GM18907 (cell line): ENCODE data around the gene FBL.
A peak's percentile ranks its signal among the peaks of the same experiment; 100 is the strongest.
"Not testable (repeated sequence)": the region's sequence is repeated elsewhere in the genome, so short reads cannot be mapped to it uniquely, and the experiment has no call there.

Experiments used
- ATAC-seq: cut with Tn5 transposase; IDR thresholded peaks from one replicate; pipeline ENCODE4 v1.9.1; 2021; ENCODE audit warnings: mild to moderate bottlenecking, moderate library complexity; ENCODE audit not compliant: unreplicated experiment

The FBL gene

DNA sequence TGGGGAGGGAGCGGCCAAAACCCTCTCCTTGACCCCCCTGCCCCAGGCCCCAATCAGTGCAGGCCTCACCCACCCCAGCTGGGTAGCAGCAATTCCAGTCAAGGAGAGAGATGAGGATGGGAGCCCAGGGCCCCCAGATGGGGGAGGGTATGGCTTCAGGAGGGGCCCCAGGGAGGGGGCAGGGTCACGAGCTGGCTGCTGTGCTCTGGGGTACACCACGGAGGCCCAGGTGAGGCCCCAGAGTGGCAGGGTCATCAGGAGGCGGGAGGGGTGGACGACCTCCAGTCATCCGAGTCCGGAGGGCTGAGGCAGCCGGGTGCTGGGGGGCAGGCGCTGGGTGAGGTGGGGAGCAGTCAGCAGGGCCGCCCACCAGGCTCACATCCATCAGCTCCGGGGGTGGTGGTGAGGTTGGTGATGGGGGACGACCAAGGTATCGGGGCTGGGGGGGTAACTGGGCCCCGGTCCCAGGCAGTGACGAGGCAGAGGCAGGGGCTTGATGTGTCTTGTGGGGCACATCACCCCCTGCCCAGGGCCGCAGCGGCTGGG, 20.6 kb downstream of the FBL start:
- no peak for ATAC-seq

DNA sequence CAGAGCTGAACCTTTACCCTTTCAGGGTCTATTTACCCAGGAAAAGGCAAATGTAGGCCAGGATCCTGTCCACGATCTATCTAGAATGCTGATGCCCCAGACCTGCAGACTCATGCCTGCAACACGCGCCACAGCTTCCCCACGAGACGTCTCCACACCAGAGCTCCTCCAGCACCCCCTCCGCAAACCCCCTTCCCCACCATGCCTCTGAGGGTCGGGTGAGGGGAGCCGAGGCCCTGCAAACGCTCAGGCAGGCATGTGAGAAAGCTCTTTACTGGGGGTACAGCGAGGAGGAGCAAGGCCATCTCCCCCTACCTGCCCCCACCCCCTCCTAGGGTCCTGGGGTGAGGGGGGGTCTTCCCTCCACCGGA, 21.1 kb downstream of the FBL start:
- ATAC-seq: no peak

DNA sequence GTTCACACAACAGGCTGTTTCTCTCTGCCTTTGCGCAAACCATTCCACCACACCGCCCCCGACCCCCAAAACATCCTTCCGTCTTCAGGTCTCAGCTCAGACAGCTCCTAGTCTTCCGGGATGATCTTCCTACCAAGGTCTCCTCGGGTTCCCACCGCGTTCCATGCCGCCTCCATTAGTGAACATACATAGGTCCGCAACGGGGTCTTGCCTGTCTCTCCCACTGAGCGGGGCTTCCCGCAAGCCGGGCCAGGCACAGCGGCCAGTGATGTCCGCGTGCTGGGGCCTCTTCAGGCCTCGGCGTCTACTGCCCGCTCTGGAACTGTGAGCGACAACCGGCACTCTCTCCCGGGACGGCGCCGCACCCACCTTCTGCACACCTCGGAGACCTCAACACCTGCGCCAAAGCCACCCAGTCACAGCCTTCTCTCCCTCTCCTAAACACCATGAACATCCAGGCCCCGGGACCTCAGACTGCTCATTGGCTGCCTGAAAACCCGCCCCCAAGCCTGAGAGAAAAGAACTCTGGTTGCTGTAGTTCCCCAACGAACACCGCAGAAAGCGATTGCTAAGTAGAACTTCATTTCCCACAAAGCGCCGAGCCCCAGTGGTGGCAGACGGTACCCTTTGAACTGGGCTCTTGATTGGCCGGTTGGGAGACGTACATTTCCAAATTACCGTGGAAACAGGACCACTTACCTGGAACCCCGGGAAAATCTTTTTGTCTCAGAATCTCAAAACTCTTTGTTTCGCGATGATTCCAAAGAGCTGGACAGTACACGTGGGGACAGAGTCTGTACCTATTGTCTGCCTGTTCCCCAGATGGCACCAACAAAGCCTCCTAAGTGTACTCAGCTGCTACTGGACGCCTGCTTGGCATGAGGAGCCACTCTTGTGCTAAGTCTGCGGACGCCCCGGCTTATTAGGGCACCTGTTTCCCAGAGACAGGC, 21.8 kb downstream of the FBL start:
- peak; percentile 83 for ATAC-seq

DNA sequence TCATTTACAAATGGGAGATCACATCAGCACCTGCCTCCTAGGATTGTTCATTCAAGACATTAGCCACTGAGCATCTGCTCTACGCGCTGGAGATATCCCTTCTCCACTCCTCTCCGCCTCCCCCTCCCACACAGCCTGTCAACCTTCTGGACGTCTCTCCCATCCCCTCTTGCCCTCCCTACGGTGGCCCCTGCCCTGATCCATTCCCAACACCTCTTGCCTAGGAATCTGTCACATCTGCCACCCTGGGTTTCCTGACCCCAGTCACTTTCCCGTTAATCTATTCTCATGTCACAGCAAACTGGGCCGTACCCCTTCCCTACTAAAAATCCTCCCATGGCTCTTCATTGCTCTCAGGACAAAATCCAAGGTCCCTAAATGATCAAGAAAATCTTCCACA, 22.5 kb downstream of the FBL start:
- no peak for ATAC-seq

DNA sequence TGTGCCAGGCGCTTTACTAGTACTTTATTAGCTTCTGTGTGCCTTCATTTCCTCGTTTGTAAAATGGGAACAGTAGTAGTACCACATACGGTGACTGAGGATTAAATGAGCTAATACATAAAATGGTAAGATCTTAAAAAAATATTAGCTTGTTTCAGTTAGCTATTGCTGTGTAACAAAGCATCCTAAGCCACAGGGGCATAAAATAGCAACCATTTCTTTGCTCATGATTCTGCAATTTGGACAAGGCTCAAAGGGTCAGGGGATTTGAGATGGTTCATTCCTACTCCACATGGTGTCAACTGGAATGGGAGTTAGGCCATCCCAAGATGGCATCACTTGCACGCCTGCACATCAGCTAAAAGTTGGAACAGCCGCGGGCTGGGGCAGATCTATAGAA, 25.5 kb downstream of the FBL start:
- ATAC-seq: no peak

DNA sequence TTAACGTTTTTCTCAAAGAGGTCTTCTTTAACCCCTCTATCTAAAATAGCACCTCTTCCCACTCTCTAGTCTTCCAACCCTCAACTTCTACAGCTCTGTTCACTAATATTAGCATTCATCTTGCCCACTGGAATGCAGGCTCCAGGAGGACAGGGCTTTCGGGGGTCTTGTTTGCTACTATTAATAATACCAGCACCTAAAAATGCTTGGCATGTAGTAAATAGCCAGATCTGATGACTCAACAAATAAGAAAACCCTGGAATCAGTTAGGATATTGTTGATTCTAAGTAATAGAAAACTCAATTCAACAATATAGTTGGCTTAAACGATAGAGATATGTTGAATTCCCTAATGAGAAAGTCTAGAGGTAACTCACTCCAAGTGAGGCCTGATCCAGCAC, 26.4 kb downstream of the FBL start:
- ATAC-seq: no peak

DNA sequence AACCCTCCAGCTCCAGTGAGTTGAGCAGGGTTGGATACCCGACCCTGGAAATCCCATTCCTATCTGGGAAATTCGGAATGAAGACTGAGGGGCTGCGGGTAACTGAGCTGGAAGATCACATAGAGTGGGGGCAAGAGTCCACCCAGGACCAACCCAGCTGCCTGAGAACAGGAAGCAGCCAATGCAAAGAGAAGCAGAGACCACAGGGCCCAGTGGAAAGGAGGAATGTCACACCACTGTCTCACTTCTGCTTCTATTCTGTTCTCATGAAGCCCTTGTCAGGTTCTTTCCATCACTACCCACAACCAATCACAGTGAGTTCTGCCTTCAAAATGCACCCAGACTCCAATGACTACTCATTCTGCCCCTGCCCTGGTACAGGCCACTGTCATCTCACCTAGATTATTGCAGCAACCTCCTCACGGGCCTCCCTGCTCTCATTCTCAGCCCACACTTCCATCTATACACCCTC, 27.5 kb downstream of the FBL start:
- ATAC-seq: peak; percentile 63

DNA sequence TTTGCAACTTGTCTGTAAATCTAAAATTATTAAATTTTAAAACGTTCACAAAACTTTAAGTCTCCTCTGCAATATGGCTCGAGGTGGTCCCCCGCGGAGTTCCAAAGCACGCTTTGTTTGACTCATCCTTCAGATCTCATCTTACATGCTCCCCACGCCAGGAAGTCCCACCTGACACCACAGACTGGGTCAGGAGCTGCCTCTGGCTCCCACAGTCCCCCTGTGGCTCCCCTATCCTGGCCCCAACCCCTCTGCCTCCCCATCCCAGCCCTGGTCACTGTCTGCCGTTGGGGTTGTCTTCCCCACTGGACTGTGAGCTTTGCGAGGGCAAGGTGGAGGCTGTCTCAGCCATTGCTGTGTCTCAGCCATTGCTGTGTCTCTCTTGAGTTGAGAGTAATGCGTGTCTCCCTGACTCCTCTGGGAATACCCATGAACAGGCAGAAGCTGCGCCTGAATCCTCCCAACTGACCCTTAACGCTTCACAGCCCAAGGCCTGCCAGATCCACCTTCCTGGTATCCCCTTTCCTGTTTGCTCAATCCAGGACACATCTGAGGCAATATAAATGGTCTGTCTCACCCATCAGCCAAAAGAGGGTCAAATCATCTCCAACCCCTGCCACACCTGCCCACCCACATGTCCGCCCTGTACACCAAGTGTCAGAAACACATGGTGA, 28.2 kb downstream of the FBL start:
- ATAC-seq: no peak

DNA sequence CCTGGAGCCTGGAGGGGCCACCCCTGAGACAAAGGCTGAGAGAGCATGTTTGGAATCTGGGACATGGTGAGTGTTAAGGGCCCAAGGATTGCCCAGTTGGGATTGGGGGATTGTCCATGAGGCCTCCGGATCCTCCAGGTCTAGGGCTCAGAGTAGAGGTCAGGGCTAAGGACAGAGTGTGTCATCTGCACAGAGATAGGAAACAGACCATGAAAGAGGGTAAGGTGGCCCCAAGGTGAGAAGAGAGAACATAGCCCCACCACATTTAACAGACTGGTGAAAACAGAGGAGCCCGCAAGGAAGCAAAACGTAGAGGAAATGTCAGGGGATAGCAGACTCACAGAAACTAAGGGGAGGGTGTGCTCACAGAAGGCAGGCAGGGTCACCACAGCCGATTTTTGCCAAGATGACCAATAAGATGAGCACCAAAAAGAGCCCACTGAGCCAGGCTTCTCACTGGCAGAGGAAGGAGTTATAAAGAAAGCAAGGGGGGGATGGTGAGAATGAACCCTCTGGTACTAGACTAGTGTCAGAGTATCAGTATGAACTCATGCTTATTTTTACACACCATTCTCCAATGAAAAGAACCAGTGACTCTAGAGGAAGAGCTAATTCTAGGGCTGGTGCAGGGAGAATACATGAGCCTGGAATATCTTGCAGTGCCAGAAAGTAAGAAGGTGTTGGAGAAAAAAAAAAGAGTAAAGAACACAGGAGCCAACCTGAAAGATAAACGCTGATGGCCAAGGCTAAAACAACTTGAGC, 29.7 kb downstream of the FBL start:
- ATAC-seq: no peak

DNA sequence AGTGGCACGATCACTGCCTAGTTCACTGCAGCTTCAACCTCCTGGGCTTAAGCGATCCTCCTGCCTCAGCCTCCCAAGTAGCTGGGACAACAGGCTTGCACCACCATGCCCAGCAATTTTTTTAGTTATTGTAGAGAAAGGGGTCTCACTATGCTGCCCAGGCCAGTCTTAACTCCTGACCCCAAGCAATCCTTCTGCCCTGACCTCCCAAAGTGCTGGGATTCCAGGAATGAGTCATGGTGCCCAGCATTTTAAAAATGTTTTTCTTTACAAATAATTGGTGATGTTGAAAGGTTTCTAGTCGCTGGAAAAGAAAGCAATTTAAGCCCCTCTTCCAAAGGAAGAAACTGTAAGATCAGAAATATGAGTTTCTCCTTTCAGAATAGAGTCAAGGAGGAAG, 31.6 kb downstream of the FBL start:
- no peak for ATAC-seq

DNA sequence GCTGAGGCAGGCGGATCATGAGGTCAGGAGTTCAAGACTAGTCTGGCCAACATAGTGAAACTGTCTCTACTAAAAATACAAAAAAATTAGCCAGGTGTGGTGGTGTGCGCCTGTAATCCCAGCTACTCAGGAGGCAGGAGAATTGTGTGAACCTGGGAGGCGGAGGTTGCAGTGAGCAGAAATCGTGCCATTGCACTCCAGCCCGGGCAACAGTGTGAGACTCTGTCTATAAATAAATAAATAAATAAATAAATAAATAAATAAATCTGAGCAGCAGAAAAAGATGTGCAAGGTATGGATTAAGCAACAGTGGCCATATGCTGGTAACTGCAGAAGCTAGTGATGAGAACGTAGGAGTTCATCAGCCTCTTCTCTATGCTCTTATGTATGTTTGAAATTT, 32.1 kb downstream of the FBL start:
- not testable (repeated sequence) for ATAC-seq

DNA sequence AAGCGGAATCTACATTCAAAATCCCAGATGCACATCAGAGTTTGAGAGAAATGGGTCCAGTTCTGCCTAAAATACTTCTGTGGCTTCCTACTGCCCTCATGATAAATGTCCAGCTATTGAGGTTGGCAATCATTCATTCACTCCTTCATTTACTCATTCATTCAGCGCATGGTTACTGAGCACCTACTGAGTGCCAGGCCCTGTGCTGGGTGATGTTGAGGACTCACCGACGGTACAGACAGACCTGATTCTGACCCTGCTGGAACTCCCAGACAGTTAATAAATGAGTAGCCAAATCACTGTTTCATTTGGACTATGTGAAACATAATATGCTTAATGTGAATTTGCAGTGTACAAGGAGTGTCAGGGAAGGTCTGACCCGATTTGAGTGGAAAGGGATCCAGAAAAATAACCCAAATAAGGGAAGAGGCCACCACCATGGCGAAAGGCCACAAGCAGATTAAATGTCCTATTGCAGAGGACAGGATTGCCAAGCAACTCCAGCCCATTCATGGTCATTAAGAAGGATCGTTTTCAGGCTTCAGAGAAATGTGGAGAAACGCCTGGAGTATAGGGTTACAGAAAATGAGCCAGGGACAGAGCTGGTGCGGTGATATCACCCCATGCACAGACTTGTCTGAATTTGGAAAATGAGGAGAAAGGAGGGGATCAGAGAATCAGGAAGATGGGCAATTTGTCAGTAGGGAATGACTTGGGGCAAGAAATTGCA, 32.8 kb downstream of the FBL start:
- no peak for ATAC-seq

DNA sequence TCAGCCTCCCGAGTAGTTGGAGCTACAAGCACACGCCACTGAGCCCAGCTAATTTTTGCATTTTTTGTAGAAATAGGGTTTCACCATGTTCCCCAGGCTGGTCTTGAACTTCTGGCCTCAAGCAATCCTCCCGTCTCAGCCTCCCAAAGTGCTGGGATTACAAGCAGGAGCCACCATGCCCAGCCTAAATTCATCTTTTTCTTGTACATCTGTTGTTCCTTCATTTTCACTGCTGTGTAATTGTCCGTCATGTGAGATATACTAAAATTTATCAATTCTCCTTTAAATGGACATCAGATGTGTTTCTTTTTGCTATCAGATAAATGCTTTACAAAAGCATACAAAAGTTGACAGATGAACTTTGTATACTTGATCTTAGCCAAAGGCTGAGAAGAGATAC, 35.1 kb downstream of the FBL start:
- ATAC-seq: no peak

DNA sequence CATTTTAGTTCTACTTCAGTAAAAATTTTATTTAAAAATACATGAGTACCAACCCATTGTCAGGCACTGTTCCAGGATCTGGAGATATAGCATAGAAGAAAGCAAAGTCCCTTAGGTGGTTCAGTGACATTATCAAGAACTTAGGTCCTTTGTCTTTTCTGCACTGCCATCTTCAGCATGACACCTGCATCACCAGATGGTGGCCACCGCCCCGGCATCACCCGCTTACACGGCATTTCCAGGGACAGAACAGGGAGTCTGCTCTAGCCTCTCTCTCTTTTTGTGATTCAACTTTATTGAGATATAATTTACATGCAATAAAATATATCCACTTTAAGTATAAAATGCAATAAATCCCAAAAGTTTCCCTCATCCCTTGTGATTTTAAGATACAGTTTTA, 35.8 kb downstream of the FBL start:
- ATAC-seq: no peak

DNA sequence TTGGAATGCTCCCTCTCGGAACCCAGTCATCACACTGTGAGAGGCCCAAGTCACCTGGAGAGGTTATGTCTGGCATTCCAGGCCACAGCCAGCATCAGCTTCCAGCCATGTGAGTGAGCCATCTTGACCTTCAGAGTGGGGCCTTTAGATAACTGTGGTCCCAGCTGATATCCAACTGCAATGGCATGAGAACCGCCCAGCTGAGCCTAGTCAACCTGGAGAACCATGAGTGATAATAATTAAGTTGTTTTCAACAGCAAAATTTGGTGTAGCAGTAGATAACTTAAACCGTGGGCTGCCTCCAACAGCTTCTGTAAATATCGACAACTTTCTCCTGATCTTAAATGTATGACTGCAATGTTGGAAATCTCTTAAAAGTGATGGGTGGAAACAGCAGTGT, 36.8 kb downstream of the FBL start:
- ATAC-seq: no peak

DNA sequence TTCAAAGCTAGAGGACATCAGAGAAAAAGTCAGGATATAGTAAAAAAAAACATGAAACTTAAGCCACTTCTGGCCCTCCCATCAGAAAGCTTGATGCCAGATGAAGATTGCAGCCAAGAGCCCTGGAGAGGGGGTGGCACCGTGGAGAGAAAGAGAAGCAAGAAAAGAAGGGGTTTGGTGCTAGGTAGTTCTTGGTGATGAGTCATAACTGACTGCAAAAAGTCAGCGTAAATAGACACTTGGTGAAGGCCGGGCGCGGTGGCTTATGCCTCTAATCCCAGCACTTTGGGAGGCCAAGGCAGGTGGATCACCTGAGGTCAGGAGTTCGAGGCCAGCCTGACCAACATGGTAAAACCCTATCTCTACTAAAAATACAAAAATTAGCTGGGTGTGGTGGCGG, 37.5 kb downstream of the FBL start:
- not testable (repeated sequence) for ATAC-seq

DNA sequence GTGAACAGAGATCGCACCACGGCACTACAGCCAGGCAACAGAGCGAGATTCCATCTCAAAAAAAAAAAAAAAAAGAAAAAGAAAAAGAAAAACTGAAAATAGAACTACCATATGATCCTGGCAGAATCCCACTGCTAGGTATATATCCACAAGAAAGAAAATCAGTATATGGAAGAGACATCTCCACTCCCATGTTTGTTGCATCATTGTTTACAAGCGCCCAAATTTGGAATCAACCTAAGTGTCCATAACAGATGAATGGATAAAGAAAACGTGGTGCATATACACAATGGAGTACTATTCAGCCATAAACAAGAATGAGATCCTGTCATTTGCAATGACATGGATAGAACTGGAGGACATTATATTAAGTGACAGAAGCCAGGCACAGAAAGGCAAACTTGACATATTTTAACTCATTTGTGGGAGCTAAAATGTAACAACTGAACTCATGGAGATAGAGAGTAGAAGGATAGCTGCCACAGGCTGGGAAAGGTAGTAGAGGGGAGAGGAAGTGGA, 38.3 kb downstream of the FBL start:
- ATAC-seq: no peak

DNA sequence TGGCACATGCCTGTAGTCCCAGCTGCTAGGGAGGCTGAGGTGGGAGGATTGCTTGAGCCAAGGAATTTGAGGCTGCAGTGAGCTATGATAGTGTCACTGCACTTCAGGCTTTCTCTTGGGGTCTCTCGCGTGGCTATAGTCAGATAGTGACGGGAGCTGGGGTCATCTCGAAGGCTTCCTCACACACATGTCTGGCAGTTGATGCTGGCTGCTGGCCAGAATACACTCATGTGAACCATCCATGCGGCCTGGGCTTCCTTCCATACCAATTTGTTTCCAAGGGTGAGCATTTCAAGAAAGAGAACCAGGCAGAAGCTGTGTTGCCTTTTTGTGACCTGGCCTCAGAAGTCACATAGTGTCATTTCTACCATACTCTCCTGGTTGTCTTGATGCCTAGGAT, 41.1 kb downstream of the FBL start:
- no peak for ATAC-seq

DNA sequence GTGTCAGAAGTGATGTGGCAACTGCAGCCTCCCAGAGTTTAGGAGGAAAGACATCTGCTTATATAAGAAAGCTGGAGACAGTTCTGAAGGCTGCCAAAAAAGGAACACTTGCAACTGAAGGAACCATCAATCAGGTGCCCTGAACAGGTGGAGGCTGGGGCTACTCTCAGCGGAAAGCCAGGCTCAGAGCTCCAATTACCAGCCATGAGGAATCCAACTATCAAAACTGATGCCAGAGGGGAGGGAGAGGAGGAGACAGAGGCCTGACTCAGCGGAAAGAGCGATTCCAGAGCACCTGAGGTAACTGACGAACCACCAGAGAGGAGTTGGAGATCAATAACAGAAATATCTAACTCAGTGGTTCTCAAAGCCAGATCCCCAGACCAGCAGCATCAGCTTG, 43.2 kb downstream of the FBL start:
- ATAC-seq: no peak

DNA sequence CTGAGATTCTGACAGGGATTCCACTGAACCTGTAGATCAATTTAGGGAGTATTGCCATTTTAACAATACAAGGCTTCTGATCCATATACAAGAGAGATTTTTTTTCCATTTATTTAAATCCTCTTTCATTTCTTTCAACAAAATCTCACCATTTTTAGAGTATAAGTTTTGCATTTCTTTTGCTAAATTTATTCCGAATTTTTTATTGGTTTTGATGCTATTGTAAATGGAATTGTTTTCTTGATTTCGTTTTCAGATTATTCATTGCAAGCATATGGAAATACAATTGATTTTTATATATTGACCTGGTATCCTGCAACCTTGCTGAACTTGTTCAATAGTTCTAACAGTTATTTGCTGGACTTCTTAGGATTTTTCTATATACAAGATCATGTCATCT, 49.1 kb downstream of the FBL start:
- no peak for ATAC-seq
